Left kidney (tissue), 8 donors: ENCODE results near the gene ZNF564. TPM values are rescaled to one million over a fixed set of nuclear protein-coding genes. Genes with fewer than 3 reads are reported as not detected.
"Not testable (repeated sequence)": the region's sequence is repeated elsewhere in the genome, so short reads cannot be mapped to it uniquely, and the experiment has no call there.

ENCODE experiments used
- DNase-seq: peaks from one replicate; pipeline ENCODE4 v3.0.0-alpha.2; 2013
- long read RNA-seq, 8 donors: transcript quantifications; one replicate each; lab custom pipeline, GENCODE V29; 2026
- polyA plus RNA-seq: library from polyadenylated mRNA; unstranded; fragments of 120-200 nt; gene quantifications from one replicate; pipeline ENCODE4 v1.2.1, GENCODE V29; 2013; ENCODE audit not compliant: insufficient read length

ZNF564 gene
- 13.9 TPM for polyA plus RNA-seq
- long read RNA-seq, donor 1, partial matches to known transcripts = 0 of 4 reads
- long read RNA-seq, donor 1, other reads (novel, unspliced or antisense) = 0 of 4 reads
- long read RNA-seq, donor 2, transcript ZNF564-201 (4 exons, 2,935 nt) = major isoform, 9 of 10 reads
- long read RNA-seq, donor 2, partial matches to known transcripts = 0 of 10 reads
- long read RNA-seq, donor 2, other reads (novel, unspliced or antisense) = 0 of 10 reads
- long read RNA-seq, donor 3, transcript ZNF564-201 (4 exons, 2,935 nt) = major isoform, 6 of 7 reads
- long read RNA-seq, donor 3, partial matches to known transcripts = 0 of 7 reads
- long read RNA-seq, donor 3, other reads (novel, unspliced or antisense) = 0 of 7 reads
- long read RNA-seq, donor 4 = 0 reads
- long read RNA-seq, donor 5, transcript ZNF564-201 (4 exons, 2,935 nt) = major isoform, 6 of 6 reads
- long read RNA-seq, donor 5, partial matches to known transcripts = 0 of 6 reads
- long read RNA-seq, donor 5, other reads (novel, unspliced or antisense) = 0 of 6 reads
- long read RNA-seq, donor 6, transcript ZNF564-201 (4 exons, 2,935 nt) = major isoform, 7 of 7 reads
- long read RNA-seq, donor 6, partial matches to known transcripts = 0 of 7 reads
- long read RNA-seq, donor 6, other reads (novel, unspliced or antisense) = 0 of 7 reads
- long read RNA-seq, donor 7, transcript ZNF564-201 (4 exons, 2,935 nt) = major isoform, 7 of 7 reads
- long read RNA-seq, donor 7, partial matches to known transcripts = 0 of 7 reads
- long read RNA-seq, donor 7, other reads (novel, unspliced or antisense) = 0 of 7 reads
- long read RNA-seq, donor 8, partial matches to known transcripts = 0 of 3 reads
- long read RNA-seq, donor 8, other reads (novel, unspliced or antisense) = 0 of 3 reads

GRCh38 chr19:12551060-12551832, at the start of gene ZNF564:
Gene ZNF564, minus strand, starts transcription at chr19:12551482. Its CDS starts 150 bp downstream, at chr19:12551332.
- DNase-seq = peak; percentile 99

- DNase-seq = no peak
Observed at GRCh38 chr19:12597594-12597993, 46.3 kb upstream of the ZNF564 start.

GRCh38 chr19:12596927-12597548, 45.8 kb upstream of the ZNF564 start:
- peak; percentile 35 for DNase-seq

GRCh38 chr19:12596485-12596884, 45.2 kb upstream of the ZNF564 start:
- DNase-seq = no peak

- no peak for DNase-seq
Observed at GRCh38 chr19:12581100-12581499, 29.8 kb upstream of the ZNF564 start.

- DNase-seq = no peak
Observed at GRCh38 chr19:12580180-12580694, 29.0 kb upstream of the ZNF564 start.

GRCh38 chr19:12578641-12579040, 27.4 kb upstream of the ZNF564 start:
- DNase-seq = no peak

- DNase-seq = no peak
Observed at GRCh38 chr19:12574036-12574435, 22.8 kb upstream of the ZNF564 start.

- DNase-seq = no peak
Observed at GRCh38 chr19:12567951-12568350, 16.7 kb upstream of the ZNF564 start.

- not testable (repeated sequence) for DNase-seq
Observed at GRCh38 chr19:12566380-12566779, 15.1 kb upstream of the ZNF564 start.

- peak; percentile 81 for DNase-seq
Observed at GRCh38 chr19:12564016-12564664, 12.9 kb upstream of the ZNF564 start.

GRCh38 chr19:12555456-12555930, 4.2 kb upstream of the ZNF564 start:
- peak; percentile 5 for DNase-seq

GRCh38 chr19:12546903-12547302, 4.4 kb downstream of the ZNF564 start:
- DNase-seq = no peak

GRCh38 chr19:12546068-12546467, 5.2 kb downstream of the ZNF564 start:
- no peak for DNase-seq

GRCh38 chr19:12545267-12545666, 6.0 kb downstream of the ZNF564 start:
- no peak for DNase-seq

- no peak for DNase-seq
Observed at GRCh38 chr19:12544401-12544876, 6.8 kb downstream of the ZNF564 start.

GRCh38 chr19:12543855-12544254, 7.4 kb downstream of the ZNF564 start:
- no peak for DNase-seq

GRCh38 chr19:12527034-12527836, 24.0 kb downstream of the ZNF564 start:
- DNase-seq = no peak

- no peak for DNase-seq
Observed at GRCh38 chr19:12526542-12526941, 24.7 kb downstream of the ZNF564 start.

GRCh38 chr19:12521996-12522395, 29.3 kb downstream of the ZNF564 start:
- no peak for DNase-seq
